ENCODE data around the gene AQP12B.
"Not testable (repeated sequence)": the region's sequence is repeated elsewhere in the genome, so short reads cannot be mapped to it uniquely, and the experiment has no call there.

AQP12B gene

GRCh38 chr2:240700616-240701015 is 17.9 kb upstream of the AQP12B start:
- no CpG with 5 or more reads among the region's 21 CpGs for WGBS (ENCODE audit: extremely low coverage, insufficient coverage, low lambda C conversion rate)
- H4K5ac ChIP-seq (ENCODE audit: low read length); H3K4me2 ChIP-seq (ENCODE audit: low read length); H2BK120ac ChIP-seq (ENCODE audit: low read depth, low read length); H3K27ac ChIP-seq (ENCODE audit: low read depth, low read length); H2AK5ac ChIP-seq (ENCODE audit: low read length); H3K9ac ChIP-seq (ENCODE audit: low read length); H3K79me2 ChIP-seq (ENCODE audit: control insufficient read depth, insufficient read depth, low read length); H3K79me1 ChIP-seq (ENCODE audit: low read length); H2BK15ac ChIP-seq (replicated peaks; ENCODE audit: low read depth); H4K8ac ChIP-seq (ENCODE audit: low read depth, low read length); H3K56ac ChIP-seq (ENCODE audit: low read length); H3K4me1 ChIP-seq (ENCODE audit: control insufficient read depth, low read depth, low read length); H3K36me3 ChIP-seq (ENCODE audit: control insufficient read depth, insufficient read depth, low read length); H3K18ac ChIP-seq (ENCODE audit: low read length); H3K4ac ChIP-seq (ENCODE audit: low read depth, low read length); DNase-seq; H3K4me3 ChIP-seq (ENCODE audit: low read length); H2BK5ac ChIP-seq (ENCODE audit: low read length); H3K27me3 ChIP-seq (ENCODE audit: insufficient read depth, low read length, poor library complexity); H3K23ac ChIP-seq (ENCODE audit: low read length): not testable (repeated sequence)

- H2BK120ac ChIP-seq (ENCODE audit: low read depth, low read length); DNase-seq: not testable (repeated sequence)
Measured at GRCh38 chr2:240699835-240700234, 17.1 kb upstream of the AQP12B start.

GRCh38 chr2:240698852-240699561 is 16.3 kb upstream of the AQP12B start:
- not testable (repeated sequence) for H3K9ac ChIP-seq (ENCODE audit: low read length); H2BK5ac ChIP-seq (ENCODE audit: low read length); H4K8ac ChIP-seq (ENCODE audit: low read depth, low read length); DNase-seq; H3K23ac ChIP-seq (ENCODE audit: low read length); H3K4me1 ChIP-seq (ENCODE audit: control insufficient read depth, low read depth, low read length); H3K79me2 ChIP-seq (ENCODE audit: control insufficient read depth, insufficient read depth, low read length); H3K4me3 ChIP-seq (ENCODE audit: low read length); H3K27me3 ChIP-seq (ENCODE audit: insufficient read depth, low read length, poor library complexity); H3K27ac ChIP-seq (ENCODE audit: low read depth, low read length); H2AK5ac ChIP-seq (ENCODE audit: low read length); H3K79me1 ChIP-seq (ENCODE audit: low read length); H3K18ac ChIP-seq (ENCODE audit: low read length); H3K4ac ChIP-seq (ENCODE audit: low read depth, low read length); H3K36me3 ChIP-seq (ENCODE audit: control insufficient read depth, insufficient read depth, low read length); H2BK15ac ChIP-seq (replicated peaks; ENCODE audit: low read depth); H4K5ac ChIP-seq (ENCODE audit: low read length); H2BK120ac ChIP-seq (ENCODE audit: low read depth, low read length); H3K4me2 ChIP-seq (ENCODE audit: low read length); H3K56ac ChIP-seq (ENCODE audit: low read length)
- no CpG with 5 or more reads among the region's 33 CpGs for WGBS (ENCODE audit: extremely low coverage, insufficient coverage, low lambda C conversion rate)

More at GRCh38 chr2:240699835-240700234, 17.1 kb upstream of the AQP12B start:
- H3K56ac ChIP-seq (ENCODE audit: low read length); H3K36me3 ChIP-seq (ENCODE audit: control insufficient read depth, insufficient read depth, low read length); H3K27ac ChIP-seq (ENCODE audit: low read depth, low read length); H2BK15ac ChIP-seq (replicated peaks; ENCODE audit: low read depth); H3K4ac ChIP-seq (ENCODE audit: low read depth, low read length); H3K23ac ChIP-seq (ENCODE audit: low read length); H3K4me2 ChIP-seq (ENCODE audit: low read length); H3K4me1 ChIP-seq (ENCODE audit: control insufficient read depth, low read depth, low read length); H3K27me3 ChIP-seq (ENCODE audit: insufficient read depth, low read length, poor library complexity); H2AK5ac ChIP-seq (ENCODE audit: low read length); H4K5ac ChIP-seq (ENCODE audit: low read length); H4K8ac ChIP-seq (ENCODE audit: low read depth, low read length); H3K4me3 ChIP-seq (ENCODE audit: low read length); H3K9ac ChIP-seq (ENCODE audit: low read length); H2BK5ac ChIP-seq (ENCODE audit: low read length); H3K79me1 ChIP-seq (ENCODE audit: low read length); H3K79me2 ChIP-seq (ENCODE audit: control insufficient read depth, insufficient read depth, low read length); H3K18ac ChIP-seq (ENCODE audit: low read length): not testable (repeated sequence)
- WGBS (ENCODE audit: extremely low coverage, insufficient coverage, low lambda C conversion rate) = no CpG with 5 or more reads among the region's 8 CpGs

GRCh38 chr2:240696469-240696868 is 13.8 kb upstream of the AQP12B start:
- not testable (repeated sequence) for H3K18ac ChIP-seq (ENCODE audit: low read length); H3K23ac ChIP-seq (ENCODE audit: low read length); H2AK5ac ChIP-seq (ENCODE audit: low read length); H3K4me2 ChIP-seq (ENCODE audit: low read length); H2BK5ac ChIP-seq (ENCODE audit: low read length); H3K79me2 ChIP-seq (ENCODE audit: control insufficient read depth, insufficient read depth, low read length); H2BK120ac ChIP-seq (ENCODE audit: low read depth, low read length); H2BK15ac ChIP-seq (replicated peaks; ENCODE audit: low read depth); DNase-seq; H4K8ac ChIP-seq (ENCODE audit: low read depth, low read length); H3K27me3 ChIP-seq (ENCODE audit: insufficient read depth, low read length, poor library complexity); H3K4me3 ChIP-seq (ENCODE audit: low read length); H3K9ac ChIP-seq (ENCODE audit: low read length); H3K4me1 ChIP-seq (ENCODE audit: control insufficient read depth, low read depth, low read length); H3K4ac ChIP-seq (ENCODE audit: low read depth, low read length); H3K56ac ChIP-seq (ENCODE audit: low read length); H3K36me3 ChIP-seq (ENCODE audit: control insufficient read depth, insufficient read depth, low read length); H3K27ac ChIP-seq (ENCODE audit: low read depth, low read length); H3K79me1 ChIP-seq (ENCODE audit: low read length); H4K5ac ChIP-seq (ENCODE audit: low read length)
- WGBS (ENCODE audit: extremely low coverage, insufficient coverage, low lambda C conversion rate) = no CpG with 5 or more reads among the region's 13 CpGs

GRCh38 chr2:240695593-240695992 is 12.9 kb upstream of the AQP12B start:
- no CpG with 5 or more reads among the region's 19 CpGs for WGBS (ENCODE audit: extremely low coverage, insufficient coverage, low lambda C conversion rate)
- H3K36me3 ChIP-seq (ENCODE audit: control insufficient read depth, insufficient read depth, low read length); H2AK5ac ChIP-seq (ENCODE audit: low read length); H2BK5ac ChIP-seq (ENCODE audit: low read length); H3K18ac ChIP-seq (ENCODE audit: low read length); H3K4me3 ChIP-seq (ENCODE audit: low read length); H3K4me1 ChIP-seq (ENCODE audit: control insufficient read depth, low read depth, low read length); H3K79me1 ChIP-seq (ENCODE audit: low read length); H4K8ac ChIP-seq (ENCODE audit: low read depth, low read length); H2BK15ac ChIP-seq (replicated peaks; ENCODE audit: low read depth); H3K27ac ChIP-seq (ENCODE audit: low read depth, low read length); H3K9ac ChIP-seq (ENCODE audit: low read length); H4K5ac ChIP-seq (ENCODE audit: low read length); H3K79me2 ChIP-seq (ENCODE audit: control insufficient read depth, insufficient read depth, low read length); H3K4me2 ChIP-seq (ENCODE audit: low read length); H3K23ac ChIP-seq (ENCODE audit: low read length); H2BK120ac ChIP-seq (ENCODE audit: low read depth, low read length); H3K4ac ChIP-seq (ENCODE audit: low read depth, low read length); DNase-seq; H3K27me3 ChIP-seq (ENCODE audit: insufficient read depth, low read length, poor library complexity); H3K56ac ChIP-seq (ENCODE audit: low read length): not testable (repeated sequence)

- not testable (repeated sequence) for H2BK15ac ChIP-seq (replicated peaks; ENCODE audit: low read depth); H3K9ac ChIP-seq (ENCODE audit: low read length); H3K27ac ChIP-seq (ENCODE audit: low read depth, low read length); H3K27me3 ChIP-seq (ENCODE audit: insufficient read depth, low read length, poor library complexity); H4K5ac ChIP-seq (ENCODE audit: low read length); H4K8ac ChIP-seq (ENCODE audit: low read depth, low read length); H3K4me3 ChIP-seq (ENCODE audit: low read length); H3K79me2 ChIP-seq (ENCODE audit: control insufficient read depth, insufficient read depth, low read length); H3K36me3 ChIP-seq (ENCODE audit: control insufficient read depth, insufficient read depth, low read length); H3K79me1 ChIP-seq (ENCODE audit: low read length); H3K4ac ChIP-seq (ENCODE audit: low read depth, low read length); H3K23ac ChIP-seq (ENCODE audit: low read length); H3K4me2 ChIP-seq (ENCODE audit: low read length); DNase-seq; H2BK120ac ChIP-seq (ENCODE audit: low read depth, low read length); H3K4me1 ChIP-seq (ENCODE audit: control insufficient read depth, low read depth, low read length); H2BK5ac ChIP-seq (ENCODE audit: low read length); H2AK5ac ChIP-seq (ENCODE audit: low read length); H3K18ac ChIP-seq (ENCODE audit: low read length); H3K56ac ChIP-seq (ENCODE audit: low read length)
- no CpG with 5 or more reads among the region's 12 CpGs for WGBS (ENCODE audit: extremely low coverage, insufficient coverage, low lambda C conversion rate)
Measured at GRCh38 chr2:240694304-240694703, 11.6 kb upstream of the AQP12B start.

All from mesendoderm (in vitro differentiated cells).